Measurements from ENCODE around the gene PRDX1.

PRDX1 gene

DNA sequence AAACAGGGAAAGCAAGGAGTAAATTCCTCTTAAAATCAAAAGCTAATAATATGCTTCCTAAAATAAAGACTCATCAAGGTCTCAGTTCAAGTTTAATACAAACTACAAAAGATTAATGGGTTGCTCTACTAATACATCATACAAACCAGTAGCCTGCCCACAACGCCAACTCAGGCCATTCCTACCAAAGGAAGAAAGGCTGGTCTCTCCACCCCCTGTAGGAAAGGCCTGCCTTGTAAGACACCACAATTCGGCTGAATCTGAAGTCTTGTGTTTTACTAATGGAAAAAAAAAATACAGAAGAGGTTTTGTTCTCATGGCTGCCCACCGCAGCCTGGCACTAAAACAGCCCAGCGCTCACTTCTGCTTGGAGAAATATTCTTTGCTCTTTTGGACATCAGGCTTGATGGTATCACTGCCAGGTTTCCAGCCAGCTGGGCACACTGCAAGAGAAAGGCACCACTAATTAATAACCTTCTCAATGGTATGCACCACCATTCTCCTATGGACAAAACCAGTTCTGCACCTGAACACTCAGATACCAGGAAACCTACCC, 10.6 kb downstream of the PRDX1 start:
- CTCF ChIA-PET: interaction anchor here (0.7 to 3.7 kb wide), 4 partner anchors 10 to 58 kb away, joined by 3 to 46 read pairs (median 4); partner anchors contain the start of gene PRDX1
- POLR2A ChIA-PET: interaction anchor here (1.0 to 4.1 kb wide), 8 partner anchors 10 to 171 kb away, joined by 5 to 38 read pairs (median 10); partner anchors contain the start of genes AKR1A1, CCDC163, MMACHC and MUTYH
- no peak for DNase-seq (ENCODE audit: extremely low spot score)
- TF ChIP-seq FOXM1 (IDR thresholded peaks at IDR 0.05; ENCODE audit: borderline replicate concordance) (no peak), L3MBTL2 (conservative IDR thresholded peaks at IDR 0.05) (no peak), PKNOX1 (IDR thresholded peaks at IDR 0.05) (no peak), SUZ12 (IDR thresholded peaks at IDR 0.05) (no peak), TARDBP (IDR thresholded peaks at IDR 0.05) (no peak), SP1 (IDR thresholded peaks at IDR 0.05) (no peak), FOXA1 (IDR thresholded peaks at IDR 0.05) (no peak), CTBP1 (IDR thresholded peaks at IDR 0.05; ENCODE audit: borderline replicate concordance) (no peak), LEF1 (IDR thresholded peaks at IDR 0.05; ENCODE audit: borderline replicate concordance) (no peak), ELF4 (IDR thresholded peaks at IDR 0.05) (no peak), HDGF (IDR thresholded peaks at IDR 0.05; ENCODE audit: borderline replicate concordance) (no peak), BHLHE40 (IDR thresholded peaks at IDR 0.05; ENCODE audit: borderline replicate concordance) (no peak), FOXK2 (IDR thresholded peaks at IDR 0.05) (no peak)

GRCh38 chr1:45510036-45510971, 11.4 kb downstream of the PRDX1 start:
- DNase-seq (ENCODE audit: extremely low spot score): no peak
- TF ChIP-seq PKNOX1 (IDR thresholded peaks at IDR 0.05) (no peak), FOXK2 (IDR thresholded peaks at IDR 0.05) (no peak), TARDBP (IDR thresholded peaks at IDR 0.05) (no peak), L3MBTL2 (conservative IDR thresholded peaks at IDR 0.05) (no peak), ARNT (IDR thresholded peaks at IDR 0.05) (no peak), LEF1 (IDR thresholded peaks at IDR 0.05; ENCODE audit: borderline replicate concordance) (no peak), NFRKB (IDR thresholded peaks at IDR 0.05) (no peak), ELF4 (IDR thresholded peaks at IDR 0.05) (no peak), HDGF (IDR thresholded peaks at IDR 0.05; ENCODE audit: borderline replicate concordance) (no peak), CTBP1 (IDR thresholded peaks at IDR 0.05; ENCODE audit: borderline replicate concordance) (no peak), BHLHE40 (IDR thresholded peaks at IDR 0.05; ENCODE audit: borderline replicate concordance) (no peak)
- POLR2A ChIA-PET: interaction anchor here (0.7 to 4.1 kb wide), 8 partner anchors 9 to 170 kb away, joined by 4 to 38 read pairs (median 9); partner anchors contain the start of genes CCDC163, MMACHC, MUTYH and NASP
- CTCF ChIA-PET: interaction anchor here (0.5 to 3.7 kb wide), 5 partner anchors 17 to 890 kb away, joined by 3 to 46 read pairs (median 3); no protein-coding TSS in a partner anchor

GRCh38 chr1:45508295-45509151, 13.2 kb downstream of the PRDX1 start:
- TF ChIP-seq TARDBP (IDR thresholded peaks at IDR 0.05) (no peak), FOXA1 (IDR thresholded peaks at IDR 0.05) (no peak), CTBP1 (IDR thresholded peaks at IDR 0.05; ENCODE audit: borderline replicate concordance) (no peak), LEF1 (IDR thresholded peaks at IDR 0.05; ENCODE audit: borderline replicate concordance) (no peak), SUZ12 (IDR thresholded peaks at IDR 0.05) (no peak), ARNT (IDR thresholded peaks at IDR 0.05) (no peak), FOXM1 (IDR thresholded peaks at IDR 0.05; ENCODE audit: borderline replicate concordance) (no peak), PKNOX1 (IDR thresholded peaks at IDR 0.05) (no peak), HDGF (IDR thresholded peaks at IDR 0.05; ENCODE audit: borderline replicate concordance) (no peak), ZNF384 (IDR thresholded peaks at IDR 0.05) (no peak), ELF4 (IDR thresholded peaks at IDR 0.05) (no peak), NFRKB (IDR thresholded peaks at IDR 0.05) (no peak), FOXK2 (IDR thresholded peaks at IDR 0.05) (no peak), SP1 (IDR thresholded peaks at IDR 0.05) (no peak)
- DNase-seq (ENCODE audit: extremely low spot score): no peak
- CTCF ChIA-PET: interaction anchor here (1.4 kb wide), 1 partner anchor 62 kb away, joined by 3 read pairs; no protein-coding TSS in a partner anchor
- POLR2A ChIA-PET: interaction anchor here (1.0 to 1.5 kb wide), 5 partner anchors 9 to 168 kb away, joined by 3 to 8 read pairs (median 4); partner anchors contain the start of genes AKR1A1, CCDC163, MMACHC and MUTYH

DNA sequence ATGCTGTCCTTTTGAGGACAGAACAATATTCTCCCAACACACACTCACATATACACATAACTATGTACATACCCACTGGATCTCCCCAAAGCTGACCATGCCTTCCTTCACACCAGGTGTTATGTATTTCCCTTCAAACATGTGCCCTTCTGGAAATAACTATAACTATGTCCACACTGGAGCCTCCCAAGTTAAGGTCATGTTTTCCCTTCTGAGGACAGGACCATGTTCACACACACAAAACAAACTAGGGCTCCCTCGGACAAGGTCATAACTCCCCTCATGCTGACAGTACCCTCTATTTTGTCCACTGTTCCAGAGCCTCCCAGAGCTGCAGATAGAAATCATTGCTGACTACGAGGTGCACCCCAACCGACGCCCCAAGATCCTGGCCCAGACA, 13.8 kb downstream of the PRDX1 start:
- CTCF ChIA-PET: interaction anchor here (1.4 kb wide), 1 partner anchor 62 kb away, joined by 3 read pairs; no protein-coding TSS in a partner anchor
- POLR2A ChIA-PET: interaction anchor here (1.0 to 1.5 kb wide), 5 partner anchors 8 to 168 kb away, joined by 3 to 8 read pairs (median 4); partner anchors contain the start of genes AKR1A1, CCDC163, MMACHC and MUTYH
- DNase-seq (ENCODE audit: extremely low spot score): no peak

More for the DNA sequence above, 13.8 kb downstream of the PRDX1 start:
- TF ChIP-seq FOXA1 (IDR thresholded peaks at IDR 0.05) (no peak), CTBP1 (IDR thresholded peaks at IDR 0.05; ENCODE audit: borderline replicate concordance) (no peak), NFRKB (IDR thresholded peaks at IDR 0.05) (no peak), ARNT (IDR thresholded peaks at IDR 0.05) (no peak), SUZ12 (IDR thresholded peaks at IDR 0.05) (no peak), ELF4 (IDR thresholded peaks at IDR 0.05) (no peak), HDGF (IDR thresholded peaks at IDR 0.05; ENCODE audit: borderline replicate concordance) (no peak), PKNOX1 (IDR thresholded peaks at IDR 0.05) (no peak), BHLHE40 (IDR thresholded peaks at IDR 0.05; ENCODE audit: borderline replicate concordance) (no peak), FOXM1 (IDR thresholded peaks at IDR 0.05; ENCODE audit: borderline replicate concordance) (no peak), L3MBTL2 (conservative IDR thresholded peaks at IDR 0.05) (no peak), ZNF384 (IDR thresholded peaks at IDR 0.05) (no peak), FOXK2 (IDR thresholded peaks at IDR 0.05) (no peak), LEF1 (IDR thresholded peaks at IDR 0.05; ENCODE audit: borderline replicate concordance) (no peak)

All from HEK293T (cell line).